ENCODE data around the gene ENTHD1. TPM values are rescaled to one million over a fixed set of nuclear protein-coding genes. Genes with fewer than 3 reads are reported as not detected.
"Not testable (repeated sequence)": the region's sequence is repeated elsewhere in the genome, so short reads cannot be mapped to it uniquely, and the experiment has no call there.

ENTHD1 gene
- total RNA-seq, 1 donor from 2014 or later: not detected

DNA sequence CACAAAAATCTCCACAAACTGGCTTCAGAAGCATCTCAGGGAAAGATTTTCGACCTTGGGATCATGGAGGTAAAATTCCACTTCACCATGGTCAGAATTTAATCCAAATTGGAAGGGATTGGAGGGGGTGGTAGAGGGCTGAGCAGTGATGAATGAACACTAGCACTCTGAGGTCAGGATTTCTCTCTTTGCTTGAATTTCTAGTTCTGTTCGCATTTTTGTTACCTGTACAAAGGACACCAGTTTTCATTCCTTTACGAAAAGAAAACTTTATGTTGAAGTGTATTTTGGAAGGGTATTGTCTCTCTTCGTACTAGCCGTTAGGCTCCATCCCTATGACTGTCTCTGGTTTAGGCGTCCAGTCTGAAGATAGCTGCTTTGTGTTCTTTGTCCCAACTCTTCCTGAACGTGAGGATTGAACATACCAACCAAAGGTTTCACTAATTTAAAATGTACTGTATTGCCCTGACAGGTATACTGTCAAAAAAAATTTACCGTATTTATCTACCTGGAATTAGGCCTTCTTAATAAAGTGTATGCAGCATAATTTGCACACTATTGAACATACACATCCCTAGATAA is 8.1 kb upstream of the ENTHD1 start:
- DNase-seq (ENCODE audit: extremely low read depth, low read depth, low spot score): no peak

DNA sequence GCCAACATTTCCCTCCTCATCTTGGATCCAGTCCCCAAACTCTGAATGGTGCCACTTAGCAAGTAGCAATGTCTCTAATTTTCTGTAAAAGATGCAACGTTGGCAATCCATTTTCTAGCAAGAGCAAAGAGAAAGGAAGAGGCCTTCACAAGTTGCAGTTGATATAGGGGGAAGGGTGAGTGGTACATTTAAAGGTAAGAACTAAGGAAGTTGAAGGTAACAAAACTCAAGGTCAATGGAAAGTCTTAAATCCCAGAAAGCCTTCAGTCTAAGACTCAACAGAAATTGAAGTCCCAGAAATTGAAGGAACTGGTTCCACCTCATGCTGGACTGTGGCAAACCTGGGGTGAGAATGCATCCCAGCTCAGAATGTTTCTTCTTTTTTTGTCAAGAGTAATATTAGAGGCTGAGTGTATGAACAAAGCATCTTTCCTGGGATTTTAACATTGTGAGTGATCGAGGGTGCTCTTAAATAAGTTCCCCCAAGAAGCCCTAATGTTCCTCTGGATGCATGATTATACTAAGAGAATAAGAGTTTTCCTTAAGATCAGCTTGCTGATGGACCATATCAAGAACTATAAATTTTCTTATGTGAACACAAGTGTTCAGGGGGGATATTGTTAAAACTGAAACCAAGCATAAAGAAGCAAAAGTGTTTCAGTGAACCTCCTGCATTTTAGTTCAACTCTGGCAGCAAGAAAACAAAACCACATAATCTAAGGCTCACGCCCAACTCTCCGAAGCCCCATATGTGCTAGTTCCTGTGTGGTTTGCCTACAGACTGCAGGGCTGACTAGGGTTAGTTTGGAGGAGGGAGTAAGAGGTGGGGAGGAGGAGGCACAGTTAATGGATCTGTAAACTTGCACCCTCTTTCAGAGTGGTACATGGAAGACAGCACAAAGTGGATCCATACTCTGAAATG is 7.0 kb upstream of the ENTHD1 start, which contains the start of gene GRAP2:
TSS of gene GRAP2 (plus strand) at position 779 of the 922 bp plus-strand sequence. CDS start 46,023 bp downstream, outside the sequence.
- no peak for DNase-seq (ENCODE audit: extremely low read depth, low read depth, low spot score)

DNA sequence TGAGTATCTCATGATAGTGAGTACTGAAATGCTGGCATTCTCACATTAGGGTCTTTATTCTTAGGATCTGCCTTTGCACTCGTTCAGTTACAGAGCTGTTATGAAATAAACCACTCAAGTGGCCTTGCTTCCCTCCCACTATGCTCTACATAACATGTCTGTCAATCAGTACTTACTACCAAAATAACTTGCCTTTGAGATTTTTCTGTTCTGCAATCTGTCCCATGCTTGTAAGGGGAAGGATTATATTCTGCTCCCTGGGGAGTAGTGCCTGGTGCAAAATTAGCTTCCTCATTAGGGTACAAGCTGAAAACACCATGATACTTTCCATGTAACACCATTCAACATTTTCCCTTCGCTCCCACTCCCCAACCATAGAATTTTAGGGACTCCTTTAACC is 5.4 kb upstream of the ENTHD1 start:
- DNase-seq (ENCODE audit: extremely low read depth, low read depth, low spot score): no peak

DNA sequence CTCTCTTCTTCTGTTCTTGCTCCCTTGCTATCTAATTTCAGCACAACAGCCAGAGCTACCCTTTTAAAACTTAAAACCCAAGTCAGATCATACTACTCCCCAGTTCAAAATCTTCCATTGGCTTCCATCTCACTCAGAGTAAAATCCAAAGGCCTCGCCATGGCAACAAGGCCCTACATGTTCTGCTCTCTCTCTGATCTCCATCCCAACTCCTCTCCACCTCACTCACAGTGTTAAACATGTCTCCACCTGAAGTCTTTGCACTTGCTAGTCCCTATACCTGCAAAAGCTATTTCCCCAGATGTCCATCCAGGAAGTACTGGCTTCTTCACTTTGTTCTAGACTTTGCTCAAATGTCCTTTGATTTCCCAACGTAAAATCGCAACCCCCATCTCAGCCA is 4.3 kb upstream of the ENTHD1 start:
- DNase-seq (ENCODE audit: extremely low read depth, low read depth, low spot score): no peak

GRCh38 chr22:39896313-39896996 is 2.9 kb upstream of the ENTHD1 start:
- no peak for DNase-seq (ENCODE audit: extremely low read depth, low read depth, low spot score)

- no peak for DNase-seq (ENCODE audit: extremely low read depth, low read depth, low spot score)
These were observed 2.1 kb upstream of the ENTHD1 start for GRCh38 chr22:39895682-39896081.

- no peak for DNase-seq (ENCODE audit: extremely low read depth, low read depth, low spot score)
These were observed 1.1 kb upstream of the ENTHD1 start for GRCh38 chr22:39894554-39895092.

- DNase-seq (ENCODE audit: extremely low read depth, low read depth, low spot score): not testable (repeated sequence)
These were observed 3.6 kb downstream of the ENTHD1 start for GRCh38 chr22:39889924-39890323.

- DNase-seq (ENCODE audit: extremely low read depth, low read depth, low spot score): no peak
These were observed 10.5 kb downstream of the ENTHD1 start for GRCh38 chr22:39883057-39883456.

- DNase-seq (ENCODE audit: extremely low read depth, low read depth, low spot score): no peak
These were observed 12.8 kb downstream of the ENTHD1 start for GRCh38 chr22:39880722-39881121.

DNA sequence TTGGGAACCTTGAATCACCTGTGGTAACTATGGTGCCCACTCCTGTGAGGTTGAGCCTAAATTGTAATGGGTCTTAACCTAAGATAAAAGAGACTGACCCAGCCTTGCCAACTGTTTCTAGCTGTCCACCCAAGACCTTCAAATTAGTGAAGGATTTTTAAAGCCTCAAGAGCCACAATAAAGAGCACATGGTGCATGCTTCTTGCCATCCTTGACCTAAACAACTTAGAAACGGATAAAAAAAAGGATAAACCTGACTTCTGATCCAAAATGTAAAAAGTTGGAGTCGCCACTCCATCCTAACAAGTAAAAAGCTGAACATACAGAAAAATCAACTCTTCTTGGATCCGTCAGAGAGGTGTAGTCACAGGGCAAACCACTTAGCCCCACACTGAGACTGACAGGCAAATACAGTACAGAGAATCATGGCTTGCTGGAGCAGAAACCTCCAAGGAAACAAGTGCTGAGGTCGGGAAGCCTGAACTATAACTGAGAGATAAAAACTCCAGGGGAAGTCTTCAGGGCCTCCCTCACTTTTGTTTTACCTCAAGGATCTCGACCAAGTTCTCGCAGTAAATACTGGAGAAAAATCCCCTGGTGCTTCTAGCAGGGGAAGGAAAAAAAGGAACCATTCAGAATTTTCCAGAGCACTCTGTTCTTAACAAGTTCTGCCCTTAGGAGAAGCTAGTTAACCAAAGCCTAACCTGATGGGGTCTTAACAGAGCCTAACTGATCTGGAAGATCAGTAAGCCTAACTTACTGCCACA is 16.3 kb downstream of the ENTHD1 start:
- DNase-seq (ENCODE audit: extremely low read depth, low read depth, low spot score): no peak

- not testable (repeated sequence) for DNase-seq (ENCODE audit: extremely low read depth, low read depth, low spot score)
These were observed 18.2 kb downstream of the ENTHD1 start for GRCh38 chr22:39875176-39875885.

DNA sequence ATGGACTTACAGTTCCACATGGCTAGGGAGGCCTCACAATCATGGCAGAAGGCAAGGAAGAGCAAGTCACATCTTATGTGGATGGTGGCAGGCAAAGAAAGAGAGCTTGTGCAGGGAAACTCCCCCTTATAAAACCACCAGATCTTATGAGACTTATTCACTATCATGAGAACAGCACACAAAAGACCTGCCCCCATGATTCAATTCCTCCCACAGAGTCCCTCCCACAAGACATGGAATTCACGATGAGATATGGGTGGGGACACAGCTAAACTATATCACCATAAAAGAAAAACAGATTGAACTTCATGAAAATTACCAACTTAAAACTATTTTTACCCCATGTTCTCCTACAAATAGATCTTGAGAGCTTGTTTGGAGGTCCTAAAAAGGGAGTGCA is 19.6 kb downstream of the ENTHD1 start:
- DNase-seq (ENCODE audit: extremely low read depth, low read depth, low spot score): no peak

GRCh38 chr22:39872548-39872947 is 21.0 kb downstream of the ENTHD1 start:
- no peak for DNase-seq (ENCODE audit: extremely low read depth, low read depth, low spot score)

GRCh38 chr22:39871008-39871798 is 22.4 kb downstream of the ENTHD1 start:
- DNase-seq (ENCODE audit: extremely low read depth, low read depth, low spot score): no peak

DNA sequence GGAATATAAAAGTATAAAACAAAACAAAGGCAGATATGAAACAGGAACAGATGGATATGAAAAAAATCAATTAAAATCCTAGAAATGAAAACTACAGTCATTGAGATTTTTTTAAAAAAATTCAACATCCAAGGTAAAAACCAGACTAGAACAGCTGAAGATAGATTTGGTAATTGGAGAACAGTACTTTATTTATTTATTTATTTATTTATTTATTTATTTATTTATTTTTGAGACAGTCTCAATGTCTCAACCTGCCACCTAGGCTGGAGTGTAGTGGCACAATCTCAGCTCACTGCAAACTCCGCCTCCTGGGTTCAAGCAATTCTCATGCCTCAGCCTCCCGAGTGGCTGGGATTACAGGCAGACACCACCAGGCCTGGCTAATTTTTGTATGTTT is 23.8 kb downstream of the ENTHD1 start:
- DNase-seq (ENCODE audit: extremely low read depth, low read depth, low spot score): not testable (repeated sequence)

GRCh38 chr22:39868741-39869140 is 24.8 kb downstream of the ENTHD1 start:
- no peak for DNase-seq (ENCODE audit: extremely low read depth, low read depth, low spot score)

- no peak for DNase-seq (ENCODE audit: extremely low read depth, low read depth, low spot score)
These were observed 33.5 kb downstream of the ENTHD1 start for GRCh38 chr22:39859903-39860588.
